Activated naive CD8-positive, alpha-beta T cell treated with anti-CD3 and anti-CD28 coated beads for 36 hours (primary cell): ENCODE results near the gene ZNF311. TPM values are rescaled to one million over a fixed set of nuclear protein-coding genes. Genes with fewer than 3 reads are reported as not detected.

Experiments
- DNase-seq: peaks from one replicate; pipeline ENCODE4 v3.0.0; 2021
- H3K27ac Mint-ChIP-seq: one replicate; pipeline ENCODE4 v1.8.0; 2022; ENCODE audit warnings: mild to moderate bottlenecking, moderate library complexity, mixed read lengths
- H3K27me3 Mint-ChIP-seq: one replicate; pipeline ENCODE4 v1.8.0; 2022; ENCODE audit warnings: mild to moderate bottlenecking, mixed read lengths
- H3K36me3 Mint-ChIP-seq: one replicate; pipeline ENCODE4 v1.8.0; 2021; ENCODE audit warnings: mild to moderate bottlenecking, mixed read lengths
- H3K4me1 Mint-ChIP-seq: one replicate; pipeline ENCODE4 v1.8.0; 2021; ENCODE audit warnings: mixed read lengths
- H3K4me3 Mint-ChIP-seq: one replicate; pipeline ENCODE4 v1.8.0; 2022; ENCODE audit warnings: mild to moderate bottlenecking, moderate library complexity, mixed read lengths
- H3K9me3 Mint-ChIP-seq: one replicate; pipeline ENCODE4 v1.8.0; 2022; ENCODE audit warnings: mixed read lengths
- total RNA-seq, 2 experiments: library from RNA; stranded (reverse); gene quantifications; one replicate each; pipeline ENCODE4 v1.2.3, GENCODE V29; 2021

ZNF311 gene
- total RNA-seq, 2 experiments from 2014 or later: 1.0 TPM

- Mint-ChIP-seq H3K36me3 (peaks cover 6% of the 10 kb centered on the region), H3K4me3 (no peak overlapping the region), H3K27me3 (peaks cover 14% of the 10 kb centered on the region), H3K4me1 (peaks cover 25% of the 10 kb centered on the region), H3K9me3 (peaks cover 3% of the 10 kb centered on the region), H3K27ac (no peak overlapping the region)
- no peak for DNase-seq
Measured at GRCh38 chr6:28948782-28949486, 56.2 kb downstream of the ZNF311 start.

GRCh38 chr6:28947831-28948270 lies 57.3 kb downstream of the ZNF311 start:
- Mint-ChIP-seq H3K27me3 (peaks cover 15% of the 10 kb centered on the region), H3K36me3 (peaks cover 9% of the 10 kb centered on the region), H3K4me3 (no peak overlapping the region), H3K27ac (no peak overlapping the region), H3K9me3 (peaks cover 3% of the 10 kb centered on the region), H3K4me1 (peaks cover 28% of the 10 kb centered on the region)
- DNase-seq: no peak

GRCh38 chr6:28947067-28947765 lies 57.9 kb downstream of the ZNF311 start:
- H3K27me3 Mint-ChIP-seq: peaks cover 15% of the 10 kb centered on the region
- H3K4me1 Mint-ChIP-seq: peaks cover 31% of the 10 kb centered on the region
- no peak overlapping the region for H3K4me3 Mint-ChIP-seq
- DNase-seq: no peak
- H3K9me3 Mint-ChIP-seq: peaks cover 3% of the 10 kb centered on the region
- H3K36me3 Mint-ChIP-seq: peaks cover 9% of the 10 kb centered on the region
- H3K27ac Mint-ChIP-seq: no peak overlapping the region

- H3K4me1 Mint-ChIP-seq: peaks cover 39% of the 10 kb centered on the region
- DNase-seq: no peak
- peaks cover 22% of the 10 kb centered on the region for H3K27me3 Mint-ChIP-seq
- peaks cover 8% of the 10 kb centered on the region for H3K36me3 Mint-ChIP-seq
- no peak overlapping the region for H3K27ac Mint-ChIP-seq
- H3K9me3 Mint-ChIP-seq: no peaks in the 10 kb centered on the region
- no peak overlapping the region for H3K4me3 Mint-ChIP-seq
Measured at GRCh38 chr6:28945349-28945748, 59.8 kb downstream of the ZNF311 start.

Other genes starting within 250 kb of the ZNF311 start
- 10 to 100 TPM; 51.5 to 52.3 TPM for gene TRIM27, start 81.3 kb downstream of the ZNF311 start, total RNA-seq
- not detected for gene OR2W1, start 39.9 kb upstream of the ZNF311 start, total RNA-seq
- not detected for gene OR2B3, start 82.0 kb upstream of the ZNF311 start, total RNA-seq
- not detected for gene OR2J1, start 94.2 kb upstream of the ZNF311 start, total RNA-seq
- not detected for gene OR2J3, start 102.7 kb upstream of the ZNF311 start, total RNA-seq
- not detected for gene OR2J2, start 165.6 kb upstream of the ZNF311 start, total RNA-seq